Sigmoid colon (tissue), 4 donors: ENCODE results near the gene C18orf63.

Experiments used
- CTCF ChIP-seq, 4 experiments: fragments of 450-650 bp in 3 of 4; fragments of 200-600 bp in 1 of 4; IDR thresholded peaks; one replicate each; pipeline ENCODE4 v1.5.1; 2016 to 2019; ENCODE audit warnings: antibody characterized with exemption in 4 of 4, mild to moderate bottlenecking in 3 of 4, moderate library complexity in 2 of 4
- EP300 ChIP-seq, 4 donors: sonication (generic); formaldehyde crosslinking; IDR thresholded peaks; one replicate each; pipeline ENCODE4 v1.6.1; 2017; ENCODE audit warnings: antibody characterized with exemption in 4 of 4
- POLR2A ChIP-seq, 2 donors: fragments of 450-650 bp; IDR thresholded peaks; one replicate each; pipeline ENCODE4 v1.6.1; 2016; ENCODE audit warnings: antibody characterized with exemption in 2 of 2, mild to moderate bottlenecking in 2 of 2, moderate library complexity in 2 of 2
- POLR2AphosphoS5 ChIP-seq, 4 donors: sonication (generic); formaldehyde crosslinking; IDR thresholded peaks; one replicate each; pipeline ENCODE4 v1.6.1; 2017; ENCODE audit warnings: antibody characterized with exemption in 4 of 4

- TF ChIP-seq CTCF (IDR thresholded peaks at IDR 0.05) (no peak), POLR2A (IDR thresholded peaks at IDR 0.05) (no peak), POLR2AphosphoS5 (IDR thresholded peaks at IDR 0.05) (peak; percentile 69 to 93 (median 82)), EP300 (IDR thresholded peaks at IDR 0.05) (peak in 3 of 4 donors; percentile 3 to 59 (median 59))
These were observed 31.3 kb upstream of the C18orf63 start for GRCh38 chr18:74284191-74284979.
